Measurements from ENCODE around the gene SCT. TPM values are rescaled to one million over a fixed set of nuclear protein-coding genes. Genes with fewer than 3 reads are reported as not detected.

SCT gene
- total and polyA plus RNA-seq, 2 of the 8 experiments (the other 6 are each of a cell fraction or from before 2014, with no cell fraction given), result 1.7 to 2.0 TPM

DNA sequence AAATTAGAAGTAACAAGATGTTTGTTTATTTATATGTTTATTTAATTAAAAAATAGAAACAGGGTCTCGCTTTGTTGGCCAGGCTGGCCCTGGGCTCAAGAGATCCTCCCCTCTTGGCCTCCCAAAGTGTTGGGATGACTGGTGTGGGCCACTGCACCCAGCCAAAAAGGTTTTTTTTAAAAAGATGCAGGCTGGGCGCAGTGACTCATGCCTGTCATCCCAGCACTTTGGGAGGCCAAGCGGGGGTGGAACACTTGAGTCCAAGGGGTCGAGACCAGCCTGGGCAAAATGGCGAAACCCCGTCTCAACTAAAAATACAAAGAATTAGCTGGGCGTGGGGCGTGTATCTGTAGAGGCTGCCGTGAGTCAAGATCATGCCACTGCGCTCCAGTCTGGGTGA lies 23.5 kb upstream of the SCT start:
- no peak overlapping the region for H4K8ac ChIP-seq (ENCODE audit: extremely low read depth, insufficient read depth, low read length)
- H3K4me3 ChIP-seq (ENCODE audit: extremely low read depth in 1 of 4, insufficient read depth in 2 of 4, low read depth in 3 of 4, low read length in 4 of 4), result no peak overlapping the region
- ChIA-PET CTCF (ENCODE audit: partially characterized antibody) (interaction anchor here (1.0 kb wide), 1 partner anchor 14 kb away, joined by 3 read pairs; no protein-coding TSS in a partner anchor), POLR2A (ENCODE audit: partially characterized antibody) (interaction anchor here (1.9 kb wide), 1 partner anchor 39 kb away, joined by 5 read pairs; no protein-coding TSS in a partner anchor)
- H2BK12ac ChIP-seq (ENCODE audit: low read depth, low read length), result no peak overlapping the region
- H2BK15ac ChIP-seq (ENCODE audit: low read length), result no peak overlapping the region
- no peak overlapping the region for H2AK5ac ChIP-seq (ENCODE audit: low read depth, low read length)
- H3K4me2 ChIP-seq (ENCODE audit: insufficient read depth in 1 of 2, low read depth in 2 of 2, low read length in 2 of 2), result no peak overlapping the region
- no peak overlapping the region for H2BK20ac ChIP-seq (ENCODE audit: low read length)
- no peak overlapping the region for H3K56ac ChIP-seq (replicated peaks; ENCODE audit: insufficient read length, low read depth, low read length)
- H3K4ac ChIP-seq (replicated peaks; ENCODE audit: insufficient read length, low read depth, low read length), result no peak overlapping the region
- no peak overlapping the region for H3K9ac ChIP-seq (replicated peaks in 1 of 4; ENCODE audit: extremely low read depth in 1 of 4, low read depth in 3 of 4, low read length in 3 of 4)
- H3K23me2 ChIP-seq (ENCODE audit: low read depth, low read length), result no peaks in the 10 kb centered on the region
- H3K27me3 ChIP-seq (replicated peaks in 1 of 4; ENCODE audit: control insufficient read depth in 3 of 4, extremely low read depth in 1 of 4, insufficient read depth in 3 of 4, low read length in 3 of 4), result no peaks in the 10 kb centered on the region
- 93% methylated on average over 10 of the region's 10 CpGs; no CpG with 5 or more reads in 1 of the 2 experiments for WGBS, 2 experiments (ENCODE audit: extremely low coverage in 1 of 2, insufficient coverage in 1 of 2, insufficient read length in 1 of 2, insufficient replicate concordance in 2 of 2, low coverage in 1 of 2, low lambda C conversion rate in 2 of 2, missing lambda C conversion rate in 1 of 2)
- H3K27ac ChIP-seq (ENCODE audit: low read depth, low read length), result no peak overlapping the region
- H3K14ac ChIP-seq (ENCODE audit: insufficient read length), result no peak overlapping the region
- H2AFZ ChIP-seq (ENCODE audit: low read length), result no peak overlapping the region
- H3K36me3 ChIP-seq (ENCODE audit: control insufficient read depth in 2 of 4, insufficient read depth in 4 of 4, low read length in 3 of 4), result peaks cover 0 to 15% (median 5%) of the 10 kb centered on the region in 4 experiments; a peak in 5 of 8 replicates
- H3K23ac ChIP-seq (ENCODE audit: insufficient read length), result no peak overlapping the region
- H3K4me1 ChIP-seq (replicated peaks in 1 of 4; ENCODE audit: control insufficient read depth in 3 of 4, insufficient read depth in 4 of 4, low read length in 3 of 4), result no peaks in the 10 kb centered on the region
- H4K91ac ChIP-seq (replicated peaks; ENCODE audit: insufficient read length, low read length), result no peak overlapping the region
- FAIRE-seq (no peak), DNase-seq (ENCODE audit: low read depth in 1 of 2, low spot score in 2 of 2) (no peak)
- H4K20me1 ChIP-seq (replicated peaks in 1 of 2; ENCODE audit: control insufficient read depth in 1 of 2, insufficient read depth in 2 of 2, low read length in 2 of 2), result peaks cover 0 to 2% of the 10 kb centered on the region in 2 experiments
- no peaks in the 10 kb centered on the region for H3K79me1 ChIP-seq (ENCODE audit: low read depth, low read length)
- H3K9me3 ChIP-seq (ENCODE audit: insufficient read depth in 2 of 2, low read depth in 1 of 2, low read length in 1 of 2), result no peaks in the 10 kb centered on the region
- H3K79me2 ChIP-seq (ENCODE audit: control insufficient read depth in 1 of 2, insufficient read depth in 2 of 2, low read length in 2 of 2), result no peaks in the 10 kb centered on the region
- H3K18ac ChIP-seq (ENCODE audit: extremely low read depth, low read length), result no peak overlapping the region
- H4K5ac ChIP-seq (ENCODE audit: insufficient read length, low read depth, low read length), result no peak overlapping the region
- no peak overlapping the region for H2BK5ac ChIP-seq (ENCODE audit: low read depth, low read length)
- H2BK120ac ChIP-seq (replicated peaks; ENCODE audit: low read depth, low read length), result no peak overlapping the region
- TF ChIP-seq RBBP5 (IDR thresholded peaks at IDR 0.05; ENCODE audit: borderline replicate concordance, low read depth, low read length) (no peak), SP4 (IDR thresholded peaks at IDR 0.05; ENCODE audit: low read length) (no peak), TAF7 (optimal IDR thresholded peaks at IDR 0.05; ENCODE audit: borderline replicate concordance, low read depth, low read length) (no peak), CEBPB (IDR thresholded peaks at IDR 0.05; ENCODE audit: low read depth, low read length) (no peak), KDM5A (IDR thresholded peaks at IDR 0.05; ENCODE audit: low read length) (no peak), BRCA1 (IDR thresholded peaks at IDR 0.05; ENCODE audit: low read depth, low read length) (no peak), CBX8 (IDR thresholded peaks at IDR 0.05; ENCODE audit: borderline replicate concordance, low read depth, low read length) (no peak), SP1 (IDR thresholded peaks at IDR 0.05; ENCODE audit: low read depth, low read length) (no peak), NRF1 (IDR thresholded peaks at IDR 0.05; ENCODE audit: low read depth, low read length) (no peak), CBX5 (IDR thresholded peaks at IDR 0.05; ENCODE audit: low read depth, low read length) (no peak), SIRT6 (IDR thresholded peaks at IDR 0.05; ENCODE audit: low read length) (no peak)
